GM19467 (cell line): ENCODE data around the gene SH3PXD2B.
"Not testable (repeated sequence)": the region's sequence is repeated elsewhere in the genome, so short reads cannot be mapped to it uniquely, and the experiment has no call there.

Experiments
- ATAC-seq: cut with Tn5 transposase; IDR thresholded peaks from one replicate; pipeline ENCODE4 v1.9.1; 2021; ENCODE audit warnings: mild to moderate bottlenecking, moderate library complexity; ENCODE audit not compliant: unreplicated experiment

The SH3PXD2B gene

DNA sequence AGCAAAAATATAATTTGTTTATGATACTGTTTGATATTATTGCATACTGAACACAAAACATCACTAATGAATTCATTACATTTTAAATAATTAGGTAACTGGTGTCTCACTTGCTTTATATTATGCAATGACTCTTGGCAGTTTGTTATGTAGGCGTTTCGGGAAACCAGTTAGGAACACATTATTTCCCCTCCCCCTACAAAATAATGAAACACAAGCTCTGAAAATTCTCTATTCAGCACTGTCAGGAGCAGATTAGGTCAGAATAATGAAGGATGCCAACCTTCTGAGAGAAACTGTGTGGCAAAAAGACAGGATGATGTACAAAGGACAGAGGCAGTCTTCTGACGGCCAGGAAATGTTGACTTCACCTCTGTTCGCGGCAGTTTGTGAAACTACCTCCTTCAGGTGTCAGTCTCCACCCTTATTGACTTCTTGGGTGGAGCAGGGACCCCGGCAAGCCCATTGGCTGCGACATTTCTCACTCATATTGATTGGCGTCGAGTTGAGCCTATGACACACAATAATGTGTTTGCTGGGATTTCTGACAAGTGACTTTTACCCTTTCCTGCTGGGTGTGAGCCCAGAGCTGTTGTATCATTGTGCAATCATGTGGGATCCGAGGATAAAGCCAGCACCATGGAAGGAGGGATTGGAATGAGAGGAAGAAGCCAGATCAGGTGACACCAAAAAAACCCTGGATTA, 33.9 kb downstream of the SH3PXD2B start:
- peak; percentile 53 for ATAC-seq

DNA sequence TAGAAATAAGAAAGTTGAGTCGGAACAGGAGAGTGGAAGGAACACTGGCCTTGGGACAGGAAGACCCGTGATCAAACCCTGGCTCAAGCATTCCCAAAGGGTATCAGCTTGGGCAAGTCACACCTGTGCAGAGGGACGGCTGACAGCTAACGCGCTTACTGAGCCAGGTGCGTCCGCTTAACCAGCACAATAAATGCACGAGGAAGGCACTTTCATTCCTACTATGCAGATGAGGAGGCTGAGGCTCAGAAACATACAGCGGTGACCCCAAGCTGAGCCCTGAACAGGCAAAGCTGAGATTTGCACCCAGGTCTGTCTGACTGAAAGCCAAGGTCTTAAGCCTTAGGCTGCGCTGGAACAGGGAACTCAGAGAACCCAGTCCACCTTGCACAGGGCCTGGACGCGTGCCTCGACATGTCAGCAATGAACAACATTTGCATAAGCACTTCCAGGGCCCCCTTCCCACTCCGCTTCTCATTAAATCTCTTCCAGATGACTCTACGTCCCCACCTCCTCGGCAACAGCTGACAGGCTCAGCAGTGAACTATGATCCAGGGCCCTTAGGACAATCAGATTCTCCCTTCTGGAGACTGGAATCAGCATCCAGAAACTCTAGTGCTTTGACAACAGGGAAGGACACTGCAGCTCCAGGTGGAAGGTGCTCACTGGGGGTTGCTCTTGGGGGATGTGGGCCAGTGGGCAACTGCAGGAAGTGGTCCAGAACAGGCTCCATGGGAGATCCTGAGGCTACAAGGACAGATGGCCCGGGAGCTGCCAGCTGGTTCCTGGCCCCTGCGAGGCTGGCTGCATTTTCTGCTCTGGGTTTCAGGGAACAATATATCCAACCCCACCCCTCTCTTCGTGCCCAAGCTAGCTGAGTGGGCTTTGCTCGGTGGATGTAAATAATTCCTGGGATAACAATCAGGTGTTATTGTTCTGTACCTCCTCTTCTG, 35.2 kb downstream of the SH3PXD2B start:
- no peak for ATAC-seq

DNA sequence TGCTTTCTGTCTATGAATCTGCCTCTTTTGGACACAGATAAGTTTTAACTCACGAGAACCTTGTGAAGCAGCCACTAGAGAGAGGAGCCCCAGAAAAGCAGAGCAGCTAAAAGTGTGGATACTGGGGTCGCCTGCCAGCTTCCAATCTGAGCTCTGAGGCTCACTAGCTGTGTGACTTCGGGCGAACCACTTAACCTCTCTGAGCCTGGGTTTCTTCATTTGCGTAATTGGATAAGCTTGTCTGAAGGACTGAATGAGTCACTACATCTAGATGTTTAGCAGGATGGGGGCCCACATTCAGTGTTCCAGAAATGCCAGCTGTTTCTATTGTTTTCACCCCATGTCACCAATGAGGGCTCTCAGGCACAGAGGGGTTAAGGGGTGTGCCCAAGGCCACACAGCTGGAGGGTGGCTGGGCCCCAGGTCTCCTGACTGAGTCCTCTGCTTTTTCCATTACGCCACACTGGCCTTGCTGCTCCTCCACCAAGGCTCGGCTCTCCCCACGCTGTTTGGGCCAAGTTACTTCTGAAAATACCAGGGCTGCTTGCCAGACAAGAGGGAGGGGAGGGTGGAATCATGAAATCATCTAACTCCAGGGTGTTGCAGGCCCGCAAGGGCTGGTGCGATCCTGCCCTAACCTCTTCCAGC, 36.2 kb downstream of the SH3PXD2B start:
- ATAC-seq, result no peak

DNA sequence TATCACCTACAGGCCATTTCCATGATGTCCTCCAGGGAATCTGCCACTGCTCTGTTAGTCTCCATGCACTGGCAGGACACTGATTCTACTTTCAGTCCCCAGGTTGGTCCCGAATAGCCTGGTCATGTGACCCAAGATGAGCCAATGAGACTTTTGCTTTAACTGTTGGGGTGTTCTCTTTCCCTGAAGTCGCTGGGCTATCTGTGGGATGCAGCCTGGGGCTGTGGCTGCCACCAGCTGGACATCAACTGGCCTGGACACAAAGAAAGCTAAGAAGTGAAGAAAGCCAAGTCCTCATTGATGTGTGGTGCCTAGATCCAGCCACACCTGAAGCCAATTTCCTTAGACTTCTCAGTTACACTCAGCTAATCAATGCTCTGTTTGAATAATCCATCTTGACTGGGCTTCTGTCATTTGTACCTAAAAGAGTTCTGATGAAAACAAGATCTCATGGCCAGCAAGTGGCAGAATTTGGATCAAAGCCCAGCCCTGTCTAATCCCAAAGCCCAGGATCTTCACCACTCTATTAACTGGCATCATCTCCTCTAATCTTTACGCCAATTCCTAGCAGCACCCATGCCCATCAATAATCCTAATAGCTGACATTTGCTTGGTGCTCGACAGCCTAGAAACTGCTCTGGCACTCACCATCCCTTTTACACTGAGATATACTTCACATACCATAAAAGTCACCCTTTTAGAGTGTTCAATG, 37.0 kb downstream of the SH3PXD2B start:
- ATAC-seq, result no peak

DNA sequence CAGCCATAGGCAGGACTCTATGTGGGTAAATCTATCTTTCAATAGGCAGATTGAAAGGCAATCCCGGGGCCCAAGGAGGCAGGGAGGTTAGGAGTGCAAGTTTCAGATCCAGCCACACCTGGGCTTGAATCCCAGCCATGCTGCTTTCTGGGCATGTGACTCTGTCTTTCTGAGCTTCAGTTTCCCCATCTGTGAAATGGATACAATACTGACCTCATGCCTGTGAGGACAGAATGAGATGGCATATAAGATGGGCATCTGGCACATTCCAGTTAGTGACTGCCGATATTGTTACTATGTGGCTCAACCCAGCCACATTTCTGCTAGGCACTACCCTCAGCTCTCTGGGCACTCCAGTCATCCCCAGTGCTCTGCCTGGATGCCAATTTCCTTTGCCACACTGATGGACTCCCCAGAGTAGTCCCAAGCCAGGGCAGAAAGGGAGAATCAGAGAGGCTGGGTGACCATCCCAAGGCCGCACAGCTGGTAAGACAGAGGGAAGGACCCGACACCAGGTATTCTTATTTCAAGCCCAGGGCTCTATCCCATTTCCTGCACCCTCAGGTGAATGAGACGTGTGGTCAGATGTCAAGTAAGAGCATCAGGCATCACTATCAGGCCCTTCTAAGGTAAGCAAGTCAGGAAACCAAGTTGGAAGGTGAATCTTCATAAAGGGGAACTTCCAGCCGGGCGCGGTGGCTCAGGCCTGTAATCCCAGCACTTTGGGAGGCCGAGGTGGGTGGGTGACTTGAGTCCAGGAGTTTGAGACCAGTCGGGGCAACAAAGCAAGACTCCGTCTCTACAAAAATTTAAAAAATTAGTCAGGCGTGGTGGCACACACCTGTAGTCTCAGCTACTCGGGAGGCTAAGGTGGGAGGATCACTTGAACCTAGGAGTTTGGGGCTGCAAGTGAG, 38.7 kb downstream of the SH3PXD2B start:
- ATAC-seq, result no peak

DNA sequence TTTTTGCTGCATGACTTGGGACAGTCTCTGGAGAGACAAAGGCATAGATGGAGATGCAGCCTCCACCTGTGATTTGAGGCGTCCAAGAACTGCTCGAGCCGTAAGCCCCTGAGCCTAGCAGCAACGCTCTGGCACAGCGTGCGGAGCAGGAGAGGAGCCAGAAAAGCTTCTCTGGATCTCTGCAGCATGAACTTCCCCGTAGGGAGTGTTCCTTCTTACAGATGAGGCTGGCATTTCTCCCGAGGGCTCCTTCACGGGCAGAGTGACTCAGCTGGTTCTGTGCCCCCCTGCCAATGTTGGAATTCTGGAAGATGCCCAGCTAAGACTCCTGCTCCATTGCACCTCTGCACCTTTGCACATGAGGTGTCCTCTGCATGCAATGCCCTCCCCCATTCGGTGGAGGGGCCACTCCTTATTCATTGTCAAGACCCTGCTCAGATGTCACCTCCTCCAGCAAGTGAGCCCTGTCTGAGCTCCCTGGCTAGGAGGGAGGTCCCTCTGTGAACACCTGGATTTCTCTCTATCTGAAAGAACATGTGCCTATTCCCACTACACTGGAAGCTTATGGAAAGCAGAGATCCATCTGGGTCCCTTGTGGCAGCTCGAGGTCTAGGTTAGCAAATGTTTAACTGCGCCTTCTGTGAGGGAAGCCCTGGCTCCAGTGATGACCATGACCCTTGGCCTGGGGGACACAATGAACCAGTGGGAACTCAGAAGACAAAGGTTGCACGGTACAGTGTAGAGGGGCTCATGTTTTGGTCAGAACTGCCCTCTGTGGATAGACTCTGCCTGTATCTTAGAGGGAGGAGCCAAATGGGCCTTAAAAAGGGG, 39.6 kb downstream of the SH3PXD2B start:
- ATAC-seq, result no peak

DNA sequence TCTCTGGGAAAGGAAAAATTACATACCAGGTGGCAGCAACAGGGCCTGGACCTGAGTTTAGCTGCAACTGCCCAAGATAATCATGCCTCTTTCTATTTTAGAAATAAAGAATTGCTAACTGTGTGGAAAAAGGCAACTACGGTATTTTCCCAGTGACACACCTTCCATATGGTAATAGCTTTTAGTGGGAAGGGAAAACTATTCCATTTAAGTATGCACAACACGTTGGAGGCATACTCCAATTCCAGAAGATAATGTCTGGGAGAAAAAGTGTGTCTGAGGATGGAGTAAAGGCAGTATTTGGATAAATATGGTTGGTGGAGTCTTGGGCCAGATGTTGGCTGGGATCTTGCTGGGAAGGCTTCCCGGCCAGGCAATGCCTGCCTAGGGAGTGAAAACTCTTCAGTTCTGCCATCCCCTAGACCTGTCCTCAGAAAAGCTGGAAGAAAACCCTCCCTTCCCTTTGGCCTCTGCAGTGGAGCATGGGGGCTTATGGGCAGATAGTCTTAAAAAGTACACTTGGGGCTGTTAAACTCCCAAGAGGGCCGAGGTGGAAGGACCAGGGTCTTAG, 40.6 kb downstream of the SH3PXD2B start:
- ATAC-seq, result no peak

DNA sequence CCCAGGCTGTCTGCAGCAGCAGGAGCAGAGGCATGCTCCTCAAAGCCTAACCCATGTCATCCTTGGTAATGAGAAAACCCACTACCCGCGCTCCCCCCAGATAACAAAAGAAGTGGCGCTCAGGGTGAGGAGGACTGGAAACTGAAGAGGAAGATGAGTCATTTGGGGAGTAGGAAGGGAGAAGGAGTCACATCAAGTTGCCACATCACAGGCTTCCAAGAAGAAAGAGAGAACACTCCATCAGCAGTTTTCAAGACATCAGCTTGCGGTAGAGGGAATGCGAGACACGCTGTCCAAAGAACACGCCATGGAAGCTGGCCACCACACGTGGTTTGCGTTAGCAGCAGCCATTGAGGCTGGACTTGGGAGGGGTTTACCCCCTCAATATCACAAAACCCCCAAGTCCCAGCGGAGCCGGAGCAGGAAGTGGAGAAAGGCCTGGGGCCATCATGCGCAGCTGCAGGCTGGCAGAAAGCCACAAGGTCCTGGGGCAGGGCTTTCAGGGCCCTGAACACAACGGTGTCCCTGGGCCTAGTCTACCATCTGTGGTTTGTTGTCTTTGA, 41.5 kb downstream of the SH3PXD2B start:
- no peak for ATAC-seq

DNA sequence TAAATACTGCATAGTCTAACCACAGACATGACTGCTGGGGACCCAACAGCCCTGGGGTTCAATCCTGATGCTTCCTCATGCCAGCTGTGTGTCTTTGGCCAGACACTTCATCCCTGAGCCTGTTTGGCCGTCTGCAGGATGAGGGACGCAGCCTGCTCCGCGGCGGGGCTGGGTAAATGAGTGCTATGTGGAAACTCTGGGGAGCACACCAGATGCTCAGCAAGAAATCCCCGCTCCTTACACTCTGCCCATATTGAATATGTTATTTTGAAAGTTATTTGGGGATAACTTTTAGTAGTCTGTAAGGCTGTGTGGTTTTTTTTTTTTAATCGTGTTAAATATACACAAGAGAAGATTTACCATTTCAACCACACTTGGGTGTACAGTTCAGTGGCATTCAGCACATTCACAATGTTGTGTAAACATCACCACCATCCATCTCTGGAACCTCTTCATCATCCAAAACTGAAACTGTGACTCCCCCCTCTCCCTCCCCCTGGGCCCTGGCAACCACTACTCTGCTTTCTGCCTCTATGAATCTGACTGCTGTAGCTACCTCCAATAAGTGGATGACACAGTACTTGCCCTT, 42.7 kb downstream of the SH3PXD2B start:
- ATAC-seq, result no peak

DNA sequence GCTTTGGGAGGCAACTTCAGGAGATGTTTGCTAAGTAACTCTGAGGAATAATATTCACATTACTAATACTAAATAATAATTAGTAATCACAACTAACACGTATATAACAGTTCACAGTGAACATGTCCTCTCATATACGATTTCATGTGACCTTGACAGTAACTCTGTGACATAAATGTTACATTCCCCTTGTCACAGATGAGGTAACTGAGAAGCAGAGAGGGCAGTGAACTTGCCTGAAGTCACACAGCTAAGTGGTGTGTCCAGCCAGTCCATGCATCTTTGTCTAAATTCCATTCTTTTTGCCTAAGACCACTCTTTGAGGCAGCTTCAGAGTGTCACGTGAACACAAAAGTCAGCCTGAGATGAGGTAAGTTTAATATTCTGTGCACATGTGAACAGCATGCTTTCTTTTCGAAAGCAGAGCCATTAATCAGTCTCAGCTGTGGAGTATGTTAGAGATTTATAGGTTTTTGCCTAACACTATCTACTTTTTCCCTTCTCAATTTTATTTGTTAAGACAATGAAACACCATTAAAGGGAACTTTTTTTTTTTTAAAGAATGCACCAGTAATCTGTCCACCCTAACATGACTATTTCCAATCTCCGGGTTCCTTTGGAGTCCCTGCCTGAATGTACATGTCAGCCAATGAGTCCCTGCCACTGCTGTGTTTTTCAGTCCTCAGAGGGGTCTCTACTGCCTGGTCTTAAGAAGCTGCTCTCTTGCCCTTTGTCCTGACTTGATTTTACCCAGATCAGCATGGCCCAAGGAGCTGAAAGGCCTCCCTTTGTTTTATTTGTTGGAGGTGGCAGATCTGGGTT, 43.5 kb downstream of the SH3PXD2B start:
- no peak for ATAC-seq

DNA sequence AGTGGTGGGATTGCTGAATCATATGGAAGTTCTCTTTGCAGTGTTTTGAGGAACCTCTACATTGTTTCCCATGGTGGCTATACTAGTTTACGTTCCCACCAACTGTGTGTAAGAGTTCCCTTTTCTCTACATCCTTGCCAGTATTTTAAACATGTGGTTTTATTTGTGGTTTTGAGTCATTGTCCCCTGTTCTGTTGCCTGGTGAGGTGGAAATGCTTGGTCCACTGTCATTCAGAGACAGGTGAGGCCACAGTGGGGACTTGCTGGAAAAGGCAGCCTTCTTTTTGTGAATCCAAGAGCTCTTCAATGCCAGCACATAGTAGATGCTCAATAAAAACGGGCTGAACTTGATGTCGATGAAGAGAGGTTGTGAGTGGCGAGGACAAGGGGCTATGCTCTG, 44.2 kb downstream of the SH3PXD2B start:
- ATAC-seq, result no peak

DNA sequence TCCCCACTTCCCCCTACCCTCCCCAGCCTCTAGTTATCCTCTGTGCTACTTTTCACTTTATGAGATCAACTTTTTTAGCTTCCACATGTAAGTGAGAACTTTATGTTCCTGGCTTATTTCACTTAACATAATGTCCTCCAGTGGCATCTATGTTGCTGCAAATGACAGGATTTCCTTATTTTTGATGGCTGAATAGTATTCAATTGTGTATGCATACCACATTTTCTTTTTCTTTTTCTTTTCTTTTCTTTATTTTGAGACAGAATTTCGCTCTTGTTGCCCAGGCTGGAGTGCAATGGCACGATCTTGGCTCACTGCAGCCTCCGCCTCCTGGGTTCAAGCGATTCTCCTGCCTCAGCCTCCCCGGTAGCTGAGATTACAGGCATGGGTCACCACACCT, 44.8 kb downstream of the SH3PXD2B start:
- ATAC-seq, result not testable (repeated sequence)

DNA sequence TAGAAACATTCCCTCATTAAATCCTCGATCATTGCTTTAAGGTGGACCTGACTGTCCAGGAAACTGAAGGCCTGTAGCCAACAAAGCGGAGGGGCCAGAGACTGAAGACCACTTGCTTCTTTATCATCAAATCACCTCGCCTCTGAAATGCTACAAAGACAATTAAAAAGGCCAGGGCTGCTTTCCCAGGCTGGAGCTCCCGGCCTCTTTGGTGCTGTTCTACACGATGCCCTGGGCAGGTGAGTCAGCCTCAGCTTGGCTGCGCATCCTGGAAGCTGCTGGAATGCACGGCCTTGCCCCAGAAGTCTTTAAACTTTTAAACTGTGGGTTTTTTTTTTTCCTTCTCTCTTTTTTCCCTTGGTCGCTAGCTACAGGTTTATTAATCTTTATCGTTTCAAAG, 46.5 kb downstream of the SH3PXD2B start:
- no peak for ATAC-seq

DNA sequence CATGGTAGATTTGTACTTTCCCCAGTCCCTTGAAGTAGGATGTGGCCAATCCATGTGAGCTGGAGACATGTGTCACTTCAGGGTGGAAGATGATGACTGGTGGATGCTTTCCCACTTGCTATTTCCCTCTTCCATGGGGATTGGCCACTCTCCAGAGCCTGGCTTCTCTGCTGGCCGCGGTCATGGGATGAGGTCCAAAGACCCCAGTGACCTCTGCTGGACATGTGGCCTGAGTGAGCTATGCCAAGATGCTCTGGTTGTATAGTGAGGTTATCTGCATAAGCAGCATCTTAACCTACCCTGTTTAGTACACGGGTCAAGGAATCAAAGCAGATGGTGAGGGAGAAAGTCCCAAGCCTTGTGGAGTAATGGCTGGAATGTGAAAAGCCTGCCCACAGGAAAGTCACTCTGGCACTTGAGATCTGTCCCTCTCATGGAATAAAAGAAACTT, 47.1 kb downstream of the SH3PXD2B start:
- ATAC-seq, result no peak

DNA sequence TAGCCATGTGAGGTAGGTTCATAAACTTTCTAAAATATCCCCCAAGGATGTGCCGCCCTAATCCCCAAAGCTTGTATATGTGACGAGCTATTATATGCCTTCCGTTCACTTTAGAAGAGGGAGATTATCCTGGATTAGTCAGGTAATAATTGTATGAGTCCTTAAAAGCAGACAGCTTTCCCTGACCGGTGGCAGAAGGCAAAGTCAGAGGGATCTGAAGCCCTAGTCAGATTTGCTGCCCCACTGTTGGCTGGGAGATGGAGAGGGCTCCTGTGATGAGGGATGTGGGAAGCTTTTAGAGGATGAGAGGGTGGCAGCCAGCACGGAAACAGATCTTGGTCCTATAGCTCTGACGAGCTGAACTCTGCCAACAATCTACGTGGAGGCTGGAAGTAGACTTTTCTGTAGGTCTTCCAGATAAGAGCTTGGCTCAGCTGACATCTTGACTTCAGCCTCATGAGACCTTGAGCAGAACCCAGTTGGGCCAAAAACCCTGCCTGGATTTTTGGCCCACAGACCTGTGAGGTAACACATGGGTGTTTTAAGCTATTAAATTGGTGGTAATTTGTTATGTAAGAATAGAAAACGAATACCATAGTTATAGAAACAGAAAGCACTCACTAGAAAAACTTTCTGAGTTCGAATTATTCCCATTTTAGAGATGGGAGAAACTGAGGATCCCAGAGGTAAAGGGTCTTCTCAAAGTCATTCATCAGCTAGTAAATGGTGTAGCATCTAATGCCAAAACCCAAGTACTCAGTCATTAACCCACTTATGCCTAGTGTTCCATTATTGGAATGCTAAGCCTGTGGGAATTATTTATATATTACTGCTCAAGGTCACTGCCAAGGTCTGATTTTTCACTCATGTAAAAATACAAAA, 48.9 kb downstream of the SH3PXD2B start:
- no peak for ATAC-seq

DNA sequence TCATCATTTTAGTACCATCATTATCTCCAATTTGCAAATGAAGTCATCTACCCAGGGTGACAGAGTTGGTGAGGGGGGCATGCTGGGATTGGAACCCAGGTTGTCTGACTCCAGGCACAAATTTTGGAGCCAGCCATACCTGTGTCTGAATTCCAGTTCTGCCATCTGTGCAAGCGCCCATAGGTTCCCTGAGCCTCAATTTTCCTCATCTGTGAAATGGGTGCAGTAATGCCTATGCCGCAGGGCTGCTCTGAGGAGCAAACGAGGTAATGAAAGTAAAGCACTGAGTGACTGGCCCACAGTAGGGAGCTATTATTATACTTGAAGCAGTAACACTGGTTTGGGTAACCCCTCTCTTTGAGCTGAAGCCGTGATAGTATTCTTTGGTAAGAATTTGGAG, 49.6 kb downstream of the SH3PXD2B start:
- no peak for ATAC-seq
